Activated T-cell treated with anti-CD3 and anti-CD28 coated beads for 4 hours (primary cell): ENCODE results near the gene RAC2.
"Not testable (repeated sequence)": the region's sequence is repeated elsewhere in the genome, so short reads cannot be mapped to it uniquely, and the experiment has no call there.

ENCODE experiments used
- DNase-seq: peaks from one replicate; pipeline ENCODE4 v3.0.0-alpha.2; 2020

RAC2 gene

GRCh38 chr22:37233371-37233750 is 10.7 kb downstream of the RAC2 start:
- DNase-seq: not testable (repeated sequence)

DNA sequence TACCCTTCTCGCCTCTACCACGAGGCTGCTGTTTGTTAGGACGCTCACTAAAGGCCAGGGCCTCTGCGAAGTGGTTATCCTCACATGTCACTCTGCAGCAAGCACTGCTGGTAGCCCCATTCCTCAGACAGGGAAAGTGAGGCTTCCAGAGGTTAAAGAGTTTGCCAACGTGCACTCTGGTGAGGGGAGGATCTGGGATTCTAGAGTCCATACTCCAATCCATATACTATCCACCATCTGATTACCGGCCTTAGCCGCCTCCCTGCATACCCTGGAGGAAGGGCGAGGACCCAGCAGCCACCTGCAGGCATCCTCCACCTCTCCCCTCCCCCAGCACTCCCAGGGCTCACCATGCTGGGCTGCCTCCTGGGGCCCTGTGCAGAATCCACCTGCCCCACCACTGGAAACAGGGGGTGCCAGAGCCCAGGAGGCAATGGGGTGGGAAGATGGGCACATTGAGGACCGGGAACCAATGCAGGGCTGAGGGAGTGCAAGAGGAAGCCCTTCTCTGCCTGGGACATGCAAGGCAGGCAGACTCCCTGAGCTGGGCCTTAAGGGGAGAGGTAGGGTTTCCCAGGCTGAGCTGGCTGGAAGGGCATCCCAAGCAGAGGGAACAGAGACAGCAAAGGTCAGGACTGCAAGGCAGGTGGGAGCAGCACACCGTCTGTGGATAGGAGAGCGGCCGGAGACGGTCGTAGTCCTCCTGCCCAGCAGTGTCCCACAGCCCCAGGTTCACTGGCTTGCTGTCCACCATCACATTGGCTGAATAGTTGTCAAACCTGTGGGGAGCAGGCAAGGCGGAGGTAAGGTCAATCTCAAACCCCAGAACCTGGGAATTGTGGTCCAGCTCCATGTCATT is 11.7 kb downstream of the RAC2 start:
- DNase-seq: no peak

DNA sequence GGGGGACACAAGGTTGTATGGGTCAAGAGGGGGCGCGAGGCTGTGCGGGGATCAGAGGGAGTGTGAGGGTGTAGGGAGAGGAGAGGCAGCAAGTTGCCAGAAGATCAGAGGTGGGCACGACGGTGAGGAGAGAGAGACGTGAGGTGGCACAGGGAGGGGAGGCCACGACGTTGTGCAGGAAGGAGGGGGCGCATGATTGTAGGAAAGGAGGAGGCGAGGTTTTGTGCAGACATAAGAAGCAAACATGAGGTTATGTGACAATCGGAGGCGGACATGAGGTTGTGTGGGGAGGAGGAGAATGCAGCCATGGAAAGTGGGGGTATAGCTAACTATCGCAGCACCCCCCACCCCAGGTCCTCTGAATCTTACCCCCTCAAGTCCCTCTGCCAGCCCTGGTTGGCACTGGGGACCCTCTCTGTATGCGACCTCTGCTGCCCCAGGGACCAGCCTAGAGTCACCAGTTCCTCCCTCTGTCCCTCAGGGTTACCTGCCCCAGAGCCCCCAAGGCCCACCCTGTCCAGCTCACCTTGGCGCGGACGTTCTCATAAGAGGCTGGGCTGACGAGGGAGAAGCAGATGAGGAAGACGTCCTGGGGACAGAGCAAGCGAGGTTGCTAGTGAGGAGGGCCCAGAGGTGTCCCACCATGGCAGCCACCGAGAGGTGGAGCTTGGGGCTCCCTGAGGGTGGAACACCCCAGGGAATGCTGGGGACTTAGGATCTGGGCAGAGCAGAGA is 12.5 kb downstream of the RAC2 start:
- DNase-seq: peak; percentile 69

DNA sequence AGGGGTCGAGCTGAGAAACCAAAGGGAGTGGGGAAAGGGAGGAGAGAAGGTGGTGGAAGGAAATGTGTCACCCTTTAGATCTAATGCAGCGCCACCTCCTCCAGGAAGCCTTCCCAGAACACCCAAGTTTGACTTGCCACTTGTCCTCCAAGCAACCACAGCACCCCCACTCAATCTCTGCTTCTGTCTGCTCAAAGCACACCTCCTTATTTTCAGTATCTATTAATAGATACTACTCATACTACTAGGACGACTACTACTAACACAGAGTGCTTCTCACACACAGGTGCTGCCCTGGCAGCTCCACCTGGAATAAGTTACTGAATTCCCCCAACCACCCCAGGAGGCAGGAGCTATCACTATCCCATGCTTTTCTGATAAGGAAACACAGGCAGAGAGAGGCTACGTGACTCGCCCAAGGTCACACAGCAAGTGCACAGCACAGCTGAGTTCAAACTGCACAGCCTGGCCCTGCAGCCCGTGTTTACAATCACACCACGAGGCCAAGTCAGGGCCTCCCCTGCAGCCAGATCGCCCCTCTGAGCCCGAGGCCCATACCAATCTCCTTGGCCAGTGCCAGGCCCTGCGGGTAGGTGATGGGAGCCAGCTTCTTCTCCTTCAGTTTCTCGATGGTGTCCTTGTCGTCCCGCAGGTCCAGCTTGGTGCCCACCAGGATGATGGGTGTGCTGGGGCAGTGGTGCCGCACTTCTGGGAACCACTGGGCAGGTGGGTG is 13.2 kb downstream of the RAC2 start:
- DNase-seq: peak; percentile 70

DNA sequence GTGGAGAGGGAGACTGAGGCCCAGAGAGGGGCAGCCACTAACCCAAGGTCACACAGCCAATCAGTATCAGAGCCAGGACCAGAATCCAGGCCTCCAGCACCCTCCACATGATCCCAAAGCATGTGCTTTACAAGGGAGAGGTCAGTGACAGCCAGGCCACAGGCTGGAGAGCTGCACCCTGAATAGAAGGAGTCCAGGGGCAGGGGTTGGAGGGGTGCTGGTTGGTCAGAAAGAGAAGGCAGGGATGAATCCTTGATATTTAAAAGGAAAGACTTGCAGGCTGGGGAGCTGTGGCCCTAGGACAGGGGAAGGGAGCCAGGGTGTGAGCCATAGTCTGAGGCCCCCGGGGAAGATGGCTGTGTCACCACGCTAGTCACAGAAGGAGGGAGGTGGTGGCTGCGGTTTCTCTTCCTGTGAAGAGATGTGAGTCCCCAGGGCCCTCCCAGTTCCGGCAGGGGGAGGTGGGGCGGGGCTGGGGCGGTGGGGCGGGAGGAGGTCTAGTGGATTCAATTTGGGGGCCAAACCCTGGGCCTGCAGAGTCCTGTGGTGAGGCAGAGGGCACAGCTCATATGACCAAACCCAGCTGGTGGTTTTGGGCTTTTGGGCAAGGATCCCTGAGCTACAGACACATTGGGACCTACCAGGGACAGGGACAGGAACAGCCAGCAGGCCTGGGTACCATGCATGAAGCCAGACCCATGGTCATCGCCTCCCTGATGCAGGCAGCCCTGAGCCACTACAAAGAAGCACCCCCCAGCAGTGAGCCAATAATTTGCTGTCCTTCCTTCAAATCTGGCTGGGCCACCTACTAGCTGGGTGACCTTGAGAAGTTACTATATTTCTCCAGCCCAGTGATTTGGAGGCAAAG is 14.0 kb downstream of the RAC2 start:
- peak; percentile 85 for DNase-seq

GRCh38 chr22:37229012-37229804 is 14.9 kb downstream of the RAC2 start:
- no peak for DNase-seq

GRCh38 chr22:37228106-37229011 is 15.7 kb downstream of the RAC2 start:
- DNase-seq: peak; percentile 43

DNA sequence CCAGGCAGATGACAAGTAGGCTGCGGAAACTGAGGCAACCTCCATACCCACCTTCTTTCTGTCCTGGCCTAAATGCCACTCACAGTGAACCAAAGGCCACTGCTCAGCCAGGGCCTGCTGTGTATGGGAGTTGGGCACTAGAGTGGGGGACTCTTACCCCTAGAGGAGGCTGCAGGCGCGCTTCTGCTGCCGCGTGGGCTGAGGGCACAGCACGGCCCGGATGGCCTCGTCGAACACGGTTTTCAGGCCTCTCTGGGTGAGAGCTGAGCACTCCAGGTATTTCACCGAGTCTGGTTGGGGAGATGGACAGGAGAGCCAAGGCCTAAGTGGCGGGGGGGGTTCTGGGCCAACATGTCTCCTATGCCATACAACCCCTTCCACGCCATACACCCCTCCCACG is 17.6 kb downstream of the RAC2 start:
- no peak for DNase-seq

DNA sequence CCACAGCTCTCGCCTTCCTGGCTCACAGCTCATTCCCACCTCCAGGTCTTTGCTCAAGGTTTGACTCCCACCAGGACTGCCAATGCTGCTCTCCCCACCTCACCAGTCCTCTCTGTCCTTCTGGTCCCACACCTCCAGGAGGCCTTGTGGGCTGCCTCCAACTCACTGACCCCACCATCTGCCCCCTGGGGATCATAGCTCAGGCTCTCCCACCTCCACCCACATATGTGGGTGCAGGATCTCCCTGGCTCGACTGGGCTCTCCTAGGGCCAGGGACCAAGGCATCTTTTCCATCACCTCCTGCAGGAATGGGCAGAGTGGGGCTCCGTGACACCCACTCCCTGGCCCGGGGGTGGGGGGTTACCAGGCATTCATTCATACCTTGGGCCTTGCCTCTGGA is 18.0 kb downstream of the RAC2 start:
- DNase-seq: no peak

DNA sequence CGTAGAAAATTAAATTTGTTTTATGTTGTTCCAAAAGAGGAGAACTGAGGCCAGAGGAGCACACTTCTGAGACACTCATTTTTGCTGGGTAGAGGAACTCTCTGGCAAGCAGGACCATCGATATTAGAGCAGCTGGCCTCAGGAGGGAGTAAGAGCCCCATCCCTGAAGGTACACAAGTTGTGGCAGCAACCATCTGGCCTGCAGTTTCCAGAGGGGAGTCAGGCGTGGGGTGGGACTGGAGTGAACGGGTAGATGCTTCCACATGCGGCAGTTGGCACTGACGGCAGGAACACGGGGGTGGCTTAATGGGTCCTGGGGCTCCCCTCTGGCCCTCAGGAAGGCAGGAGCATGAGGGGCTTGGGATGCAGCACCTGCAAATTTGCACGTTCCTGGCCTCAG is 18.6 kb downstream of the RAC2 start:
- DNase-seq: no peak

- DNase-seq: no peak
These were observed 19.2 kb downstream of the RAC2 start for GRCh38 chr22:37224757-37225420.

DNA sequence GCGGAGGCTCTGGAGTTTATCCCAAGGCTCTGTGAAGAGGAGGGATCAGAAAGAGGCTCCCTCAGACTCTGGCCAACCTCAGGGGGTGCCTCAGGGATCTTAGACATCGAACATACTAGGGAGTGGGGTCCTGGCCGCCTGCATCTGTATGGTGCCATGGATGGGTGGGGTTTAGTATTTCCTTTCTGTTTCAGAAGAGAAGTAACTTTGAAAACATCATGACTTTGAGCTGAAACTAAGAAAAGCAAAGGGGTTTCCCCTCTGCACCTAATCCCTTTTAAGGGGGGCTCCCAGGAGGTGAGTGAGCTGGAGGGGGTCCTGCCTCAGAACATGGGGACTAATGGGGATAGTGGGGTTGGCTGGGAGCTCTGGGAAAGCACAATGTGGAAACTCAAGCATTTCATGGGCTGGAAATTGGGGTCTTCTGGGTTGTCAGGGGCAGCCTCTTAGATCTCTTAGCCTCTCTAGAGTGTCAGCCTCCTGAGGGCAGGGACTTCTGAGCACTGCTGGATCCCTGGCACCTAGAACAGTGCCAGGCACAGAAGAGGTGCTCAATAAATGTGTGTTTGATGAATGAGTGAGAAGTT is 20.0 kb downstream of the RAC2 start:
- no peak for DNase-seq

DNA sequence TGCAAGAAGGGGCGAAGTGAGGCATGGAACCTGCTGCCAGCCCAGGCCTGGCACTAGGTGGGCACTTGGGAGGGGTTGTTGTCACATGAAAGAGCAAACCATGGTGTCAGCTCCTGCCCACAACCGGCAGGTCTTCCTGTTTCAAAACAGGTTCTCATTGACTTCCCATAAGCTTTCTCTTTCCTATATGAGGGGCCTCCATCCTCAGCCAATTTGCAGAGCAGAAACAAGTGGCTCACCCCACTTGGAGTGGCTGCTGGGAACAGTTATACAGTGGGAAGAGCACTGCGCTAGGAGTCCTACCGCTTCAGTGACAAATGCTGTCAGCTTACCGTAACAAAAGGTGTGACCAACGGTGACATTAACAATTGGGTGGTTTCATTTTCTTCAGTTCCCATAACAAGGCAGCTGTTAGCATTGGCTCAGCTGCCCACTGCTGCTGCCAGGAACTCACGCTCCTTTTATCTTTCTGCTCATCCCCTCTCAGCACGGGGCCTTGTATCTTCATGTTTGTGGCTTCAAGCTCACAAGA is 21.6 kb downstream of the RAC2 start:
- no peak for DNase-seq

DNA sequence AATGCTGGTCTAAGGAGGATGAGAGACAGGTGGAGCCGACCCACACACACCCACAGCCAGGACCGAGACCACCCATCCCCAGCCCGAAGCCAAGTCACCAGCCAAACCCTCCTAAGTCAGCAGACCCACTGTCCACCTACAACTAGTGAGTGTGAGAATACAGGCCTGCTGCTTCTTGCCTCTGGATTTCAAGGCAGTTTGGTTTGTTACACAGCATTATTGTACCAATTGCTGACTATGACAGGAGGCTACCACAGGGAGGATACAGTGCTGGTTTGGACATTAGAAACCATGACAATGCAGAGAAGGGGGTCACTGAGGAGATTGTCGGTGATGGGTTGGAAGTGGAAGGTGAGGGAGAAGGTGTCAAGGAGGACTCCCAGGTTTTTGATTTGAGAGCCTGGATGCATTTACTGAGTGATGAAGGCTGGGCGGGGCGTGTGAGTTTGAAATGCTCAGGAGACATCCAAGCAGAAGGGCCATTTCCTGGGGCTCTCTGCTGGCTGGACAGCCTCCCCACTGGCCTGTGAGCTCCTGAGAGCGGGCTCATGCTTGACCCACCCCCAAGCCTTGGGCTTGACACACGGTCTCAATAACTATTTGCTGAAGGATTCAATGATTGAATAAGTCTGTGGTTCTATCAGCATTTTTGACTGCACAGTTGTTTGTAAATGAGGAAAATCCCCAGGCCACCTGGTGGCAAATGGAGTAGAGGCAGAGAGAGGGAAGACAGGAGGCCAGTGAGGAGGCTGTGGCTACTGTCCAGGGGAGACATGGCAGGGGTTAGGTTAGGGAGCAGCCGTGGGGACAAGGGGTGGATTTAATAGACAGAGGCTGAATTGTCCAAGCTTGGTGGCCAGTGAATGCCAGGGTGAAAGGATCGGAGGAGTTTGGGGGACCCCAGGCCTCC is 22.4 kb downstream of the RAC2 start:
- DNase-seq: no peak

- no peak for DNase-seq
These were observed 23.5 kb downstream of the RAC2 start for GRCh38 chr22:37220543-37220981.

DNA sequence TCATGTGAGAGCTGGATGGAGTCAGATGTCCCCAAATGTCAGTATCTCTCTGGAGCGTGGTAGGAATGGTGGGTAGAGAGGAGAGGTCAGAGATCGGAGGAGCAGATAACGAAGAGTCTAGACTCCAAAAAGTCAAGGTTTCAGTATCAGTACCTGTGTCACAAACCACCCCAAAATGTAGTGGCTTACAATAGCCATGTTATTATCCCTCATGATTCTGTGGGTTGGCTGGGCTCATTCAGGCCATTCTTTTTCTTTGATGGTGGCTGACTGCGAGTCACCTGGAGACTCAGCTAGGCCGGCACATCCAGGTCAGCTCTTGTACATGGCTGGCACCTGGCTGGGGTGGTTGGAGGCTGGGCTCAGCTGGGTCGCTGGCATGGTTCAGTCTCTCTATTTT is 24.5 kb downstream of the RAC2 start:
- DNase-seq: no peak

GRCh38 chr22:37218771-37219411 is 25.2 kb downstream of the RAC2 start:
- DNase-seq: peak; percentile 72

GRCh38 chr22:37218399-37218770 is 25.7 kb downstream of the RAC2 start:
- no peak for DNase-seq
